SU-DHL-6 (cell line): Measurements from ENCODE around the gene CDK19.

Experiments used
- H2AFZ ChIP-seq: fragments of 200-600 bp; sonication (generic); 2 replicates; pipeline ENCODE4 v1.6.1; 2014; ENCODE audit warnings: low read depth, mild to moderate bottlenecking, moderate library complexity, mixed read lengths, antibody characterized with exemption, low read length; ENCODE audit not compliant: severe bottlenecking
- H3F3A ChIP-seq: fragments of 200-600 bp; shearing (Covaris generic); 2 replicates; pipeline ENCODE4 v1.6.0; 2016; ENCODE audit warnings: antibody characterized with exemption, mild to moderate bottlenecking; ENCODE audit not compliant: insufficient read depth
- H3K27ac ChIP-seq: fragments of 200-600 bp; sonication (generic); 2 replicates; pipeline ENCODE4 v1.5.1; 2016; ENCODE audit warnings: low read depth, mild to moderate bottlenecking, low read length, moderate library complexity, mixed read lengths
- H3K27me3 ChIP-seq: fragments of 200-600 bp; sonication (generic), shearing (Covaris generic); 2 replicates; pipeline ENCODE4 v1.6.0; 2014; ENCODE audit warnings: mild to moderate bottlenecking, low read length
- H3K36me3 ChIP-seq: fragments of 200-600 bp; sonication (generic); 2 replicates; pipeline ENCODE4 v1.6.1; 2014; ENCODE audit warnings: mild to moderate bottlenecking, low read length, mixed read lengths
- H3K4me2 ChIP-seq: fragments of 300-600, 200-600 bp; shearing (Covaris generic), sonication (generic); 2 replicates; pipeline ENCODE4 v1.6.0; 2014; ENCODE audit warnings: low read length, low read depth, mild to moderate bottlenecking; ENCODE audit not compliant: poor library complexity, severe bottlenecking
- H3K4me3 ChIP-seq: fragments of 200-600 bp; sonication (generic); 2 replicates; pipeline ENCODE4 v1.5.1; 2014; ENCODE audit warnings: antibody characterized with exemption, low read length, mild to moderate bottlenecking, mixed read lengths; ENCODE audit not compliant: insufficient read depth, poor library complexity, severe bottlenecking
- H3K79me2 ChIP-seq: fragments of 200-600 bp; sonication (generic); 2 replicates; pipeline ENCODE4 v1.6.1; 2014; ENCODE audit warnings: mild to moderate bottlenecking, low read length, moderate library complexity; ENCODE audit not compliant: insufficient read depth
- H3K9ac ChIP-seq: fragments of 200-600 bp; sonication (generic); 2 replicates; pipeline ENCODE4 v1.7.0; 2014; ENCODE audit warnings: mild to moderate bottlenecking, low read length
- H3K9me2 ChIP-seq: fragments of 200-600 bp; sonication (generic); replicated peaks from 2 replicates; pipeline ENCODE4 v1.6.1; 2014; ENCODE audit warnings: low read length; ENCODE audit not compliant: insufficient read depth
- H3K9me3 ChIP-seq: fragments of 200-600 bp; sonication (generic); 2 replicates; pipeline ENCODE4 v1.6.1; 2014; ENCODE audit warnings: low read length, mixed read lengths; ENCODE audit not compliant: insufficient read depth
- H4K20me1 ChIP-seq: fragments of 200-600 bp; sonication (generic); 2 replicates; pipeline ENCODE4 v1.6.1; 2014; ENCODE audit warnings: low read depth, mild to moderate bottlenecking, antibody characterized with exemption, low read length, moderate library complexity, mixed read lengths
- EZH2phosphoT487 ChIP-seq: fragments of 200-600 bp; sonication (generic), shearing (Covaris generic); conservative IDR thresholded peaks from 2 replicates; pipeline ENCODE4 v1.6.1; 2018; ENCODE audit warnings: mild to moderate bottlenecking, antibody characterized with exemption, low read length, moderate library complexity, mixed read lengths
- TF ChIP-seq, protein P1 (sequence below): fragments of 200-600 bp; sonication (generic); IDR thresholded peaks from one replicate; pipeline ENCODE4 v1.5.1; 2017; ENCODE audit warnings: antibody characterized with exemption, mild to moderate bottlenecking, low read length, moderate library complexity; ENCODE audit not compliant: insufficient read depth, poor library complexity, severe bottlenecking

CDK19 gene

DNA sequence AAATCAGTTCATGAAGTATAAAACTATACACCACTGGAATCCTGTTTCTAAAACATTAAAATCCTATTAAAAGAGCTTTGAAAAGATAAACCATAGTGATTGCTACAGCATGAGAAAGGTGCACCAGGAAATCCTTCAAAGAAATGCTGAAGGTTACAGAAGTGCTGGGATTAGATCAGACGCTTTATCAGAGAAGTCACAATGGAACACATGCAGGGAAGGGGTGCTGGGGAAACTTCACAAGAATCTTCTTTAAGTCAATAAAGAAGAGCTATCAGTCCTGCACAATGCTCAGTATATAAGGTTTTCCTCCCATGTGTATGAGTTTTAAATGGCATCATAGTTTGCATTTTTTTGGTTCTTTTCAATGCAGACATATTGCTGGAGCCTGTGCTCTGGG, 201.2 kb downstream of the CDK19 start:
- TF ChIP-seq, protein P1, sequence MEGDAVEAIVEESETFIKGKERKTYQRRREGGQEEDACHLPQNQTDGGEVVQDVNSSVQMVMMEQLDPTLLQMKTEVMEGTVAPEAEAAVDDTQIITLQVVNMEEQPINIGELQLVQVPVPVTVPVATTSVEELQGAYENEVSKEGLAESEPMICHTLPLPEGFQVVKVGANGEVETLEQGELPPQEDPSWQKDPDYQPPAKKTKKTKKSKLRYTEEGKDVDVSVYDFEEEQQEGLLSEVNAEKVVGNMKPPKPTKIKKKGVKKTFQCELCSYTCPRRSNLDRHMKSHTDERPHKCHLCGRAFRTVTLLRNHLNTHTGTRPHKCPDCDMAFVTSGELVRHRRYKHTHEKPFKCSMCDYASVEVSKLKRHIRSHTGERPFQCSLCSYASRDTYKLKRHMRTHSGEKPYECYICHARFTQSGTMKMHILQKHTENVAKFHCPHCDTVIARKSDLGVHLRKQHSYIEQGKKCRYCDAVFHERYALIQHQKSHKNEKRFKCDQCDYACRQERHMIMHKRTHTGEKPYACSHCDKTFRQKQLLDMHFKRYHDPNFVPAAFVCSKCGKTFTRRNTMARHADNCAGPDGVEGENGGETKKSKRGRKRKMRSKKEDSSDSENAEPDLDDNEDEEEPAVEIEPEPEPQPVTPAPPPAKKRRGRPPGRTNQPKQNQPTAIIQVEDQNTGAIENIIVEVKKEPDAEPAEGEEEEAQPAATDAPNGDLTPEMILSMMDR = no peak
- TF ChIP-seq EZH2phosphoT487 = no peak
- no peaks in the 10 kb centered on the region for H3K36me3 ChIP-seq

DNA sequence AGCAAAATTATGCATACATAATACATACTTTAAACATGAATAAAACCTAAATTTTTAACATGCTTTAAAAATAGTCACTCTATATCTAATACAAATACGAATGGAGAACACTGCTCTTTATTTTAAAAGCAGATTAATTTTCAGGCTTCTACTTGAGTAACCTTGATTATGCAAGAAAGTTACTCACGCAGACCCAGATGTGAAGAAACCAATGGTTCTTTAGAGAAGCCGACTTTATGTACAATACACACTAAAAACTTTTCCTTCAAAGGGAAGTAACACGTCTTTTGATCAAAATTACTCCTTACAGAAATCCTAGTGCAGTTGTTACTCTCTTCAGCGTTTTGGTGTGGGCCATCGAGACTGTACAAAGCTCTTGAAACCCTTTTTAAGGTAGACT, 201.9 kb downstream of the CDK19 start:
- no peaks in the 10 kb centered on the region for H3K36me3 ChIP-seq
- H3K4me3 ChIP-seq = no peak overlapping the region
- H2AFZ ChIP-seq = no peak overlapping the region
- no peak overlapping the region for H3K9ac ChIP-seq
- H3K9me3 ChIP-seq = no peaks in the 10 kb centered on the region
- no peaks in the 10 kb centered on the region for H3K79me2 ChIP-seq
- no peaks in the 10 kb centered on the region for H4K20me1 ChIP-seq
- TF ChIP-seq EZH2phosphoT487 = no peak
- TF ChIP-seq, protein P1 = no peak
- no peak overlapping the region for H3K27ac ChIP-seq
- H3K4me2 ChIP-seq = no peak overlapping the region
- no peaks in the 10 kb centered on the region for H3K9me2 ChIP-seq
- H3K27me3 ChIP-seq = no peaks in the 10 kb centered on the region
- H3F3A ChIP-seq = no peaks in the 10 kb centered on the region

More for the DNA sequence above, 201.2 kb downstream of the CDK19 start:
- Histone ChIP-seq H3F3A (no peaks in the 10 kb centered on the region), H3K9me3 (no peaks in the 10 kb centered on the region), H2AFZ (no peak overlapping the region), H3K4me3 (no peak overlapping the region), H3K27ac (no peak overlapping the region), H3K79me2 (no peaks in the 10 kb centered on the region), H3K9me2 (no peaks in the 10 kb centered on the region), H4K20me1 (no peaks in the 10 kb centered on the region), H3K4me2 (no peak overlapping the region), H3K27me3 (no peaks in the 10 kb centered on the region), H3K9ac (no peak overlapping the region)

DNA sequence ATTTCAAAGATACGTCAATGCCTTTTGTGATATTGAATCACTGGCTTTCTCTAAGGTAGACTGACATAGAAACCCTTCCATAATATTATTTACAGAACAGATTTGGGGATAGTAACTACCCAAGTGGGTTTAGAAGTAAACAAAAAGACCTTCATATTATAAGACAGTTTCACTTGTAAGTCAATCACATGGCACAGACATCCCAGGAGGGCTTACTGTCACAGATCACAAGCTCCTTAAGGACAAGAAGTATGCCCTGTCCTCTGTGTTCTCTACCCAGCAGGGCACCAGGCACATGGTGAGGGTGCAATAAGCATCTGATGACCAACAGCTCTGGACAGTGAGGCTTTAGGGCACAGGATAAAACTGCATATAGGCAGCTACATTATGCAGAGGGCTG, 203.0 kb downstream of the CDK19 start:
- H3K4me2 ChIP-seq = no peak overlapping the region
- TF ChIP-seq, protein P1 = no peak
- TF ChIP-seq EZH2phosphoT487 = no peak

More for the DNA sequence above, 203.0 kb downstream of the CDK19 start:
- H3K9me3 ChIP-seq = no peaks in the 10 kb centered on the region
- no peaks in the 10 kb centered on the region for H3K9me2 ChIP-seq
- no peaks in the 10 kb centered on the region for H3K79me2 ChIP-seq
- H3K27me3 ChIP-seq = no peaks in the 10 kb centered on the region
- H3K27ac ChIP-seq = no peak overlapping the region
- no peak overlapping the region for H2AFZ ChIP-seq
- no peaks in the 10 kb centered on the region for H4K20me1 ChIP-seq
- H3K9ac ChIP-seq = no peak overlapping the region
- no peak overlapping the region for H3K4me3 ChIP-seq
- no peaks in the 10 kb centered on the region for H3F3A ChIP-seq
- H3K36me3 ChIP-seq = no peaks in the 10 kb centered on the region
